Measurements from ENCODE around the gene SLC35G2.

- TF ChIP-seq CTCF (IDR thresholded peaks at IDR 0.05) (no peak), POLR2A (IDR thresholded peaks at IDR 0.05) (no peak)
These were observed 1.5 kb upstream of the SLC35G2 start for GRCh38 chr3:136817448-136817847.
